Skin of body (tissue), 3 donors: ENCODE data around the gene DMTF1. TPM values are rescaled to one million over a fixed set of nuclear protein-coding genes. Genes with fewer than 3 reads are reported as not detected.
A peak's percentile ranks its signal among the peaks of the same experiment; 100 is the strongest.
"Not testable (repeated sequence)": the region's sequence is repeated elsewhere in the genome, so short reads cannot be mapped to it uniquely, and the experiment has no call there.

Experiments
- DNase-seq: peaks from one replicate; lab custom pipeline; 2025; lab: John Stamatoyannopoulos, UW
- small RNA-seq: library from RNA; depleted of rRNA; stranded (forward); fragments of <200 nt; gene quantifications from one replicate; pipeline ENCODE3, GENCODE V24; 2014; ENCODE audit warnings: low replicate concordance
- total RNA-seq: library from RNA; depleted of rRNA; stranded (reverse); fragments of >200 nt; gene quantifications from one replicate; pipeline ENCODE4 v1.2.3, GENCODE V29; 2014

Gene DMTF1
- total RNA-seq, 1 donor from 2014 or later = 126 TPM

- peak; percentile 36 for DNase-seq
These were observed 67.9 kb downstream of the DMTF1 start for GRCh38 chr7:87220026-87220733.

GRCh38 chr7:87220734-87221215 is 68.5 kb downstream of the DMTF1 start:
- DNase-seq = no peak

- DNase-seq = no peak
These were observed 71.4 kb downstream of the DMTF1 start for GRCh38 chr7:87223666-87224065.

GRCh38 chr7:87225696-87226095 is 73.4 kb downstream of the DMTF1 start:
- DNase-seq = no peak

GRCh38 chr7:87226495-87226894 is 74.2 kb downstream of the DMTF1 start:
- DNase-seq = no peak

GRCh38 chr7:87231258-87231657 is 79.0 kb downstream of the DMTF1 start:
- no peak for DNase-seq

- DNase-seq = peak; percentile 4
These were observed 79.5 kb downstream of the DMTF1 start for GRCh38 chr7:87231711-87232110.

- DNase-seq = no peak
These were observed 82.7 kb downstream of the DMTF1 start for GRCh38 chr7:87234949-87235348.

- not testable (repeated sequence) for DNase-seq
These were observed 86.3 kb downstream of the DMTF1 start for GRCh38 chr7:87238464-87239051.

- DNase-seq = not testable (repeated sequence)
These were observed 93.4 kb downstream of the DMTF1 start for GRCh38 chr7:87245671-87246070.

Small RNAs within 50 kb of the gene (small RNA-seq; reads per million reads assigned to genes)
- gene RF00019 = not detected
- gene RF02271 = not detected

Other genes with a start within 250 kb of the DMTF1 start
- gene ELAPOR2, start 92.8 kb upstream of the DMTF1 start, total RNA-seq = 10.9 TPM
- gene TMEM243, start 67.3 kb downstream of the DMTF1 start, total RNA-seq = 28.1 TPM
- 21.8 TPM for gene CROT, start 193.2 kb downstream of the DMTF1 start, total RNA-seq